HG02884 (cell line): ENCODE results near the gene FOXP1.
A peak's percentile ranks its signal among the peaks of the same experiment; 100 is the strongest.
"Not testable (repeated sequence)": the region's sequence is repeated elsewhere in the genome, so short reads cannot be mapped to it uniquely, and the experiment has no call there.

Experiments
- ATAC-seq: cut with Tn5 transposase; IDR thresholded peaks from one replicate; pipeline ENCODE4 v1.9.1; 2021; ENCODE audit warnings: mild to moderate bottlenecking, moderate library complexity; ENCODE audit not compliant: unreplicated experiment

FOXP1 gene

DNA sequence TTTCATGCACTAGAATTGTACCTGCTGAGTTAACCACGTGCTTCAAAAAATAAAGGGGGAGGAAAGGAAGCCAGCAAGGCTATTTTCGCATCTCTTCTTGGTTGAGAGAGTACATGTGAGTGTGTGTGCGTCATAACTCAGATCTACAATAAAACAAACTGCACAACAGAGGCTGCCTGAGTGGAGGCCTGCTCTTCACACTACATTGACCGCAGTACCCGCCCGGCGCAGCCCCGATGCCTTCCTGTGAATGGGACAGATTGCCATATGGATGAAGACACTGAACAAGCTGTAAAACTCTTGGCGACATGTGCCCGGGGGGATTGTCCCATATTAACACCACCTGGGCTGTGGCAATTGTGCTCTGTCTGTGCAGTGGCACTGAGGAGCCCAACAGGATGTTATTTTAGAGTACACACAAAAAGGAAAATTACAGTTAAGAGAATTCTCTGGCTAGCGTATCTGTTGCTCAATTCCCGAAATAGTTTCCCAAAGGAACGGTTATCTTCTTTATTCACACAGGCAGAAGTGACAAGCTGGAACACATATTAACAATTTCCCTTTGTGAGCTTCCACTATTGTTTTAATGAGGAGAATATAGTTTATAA lies 551.5 kb downstream of the FOXP1 start:
- ATAC-seq = no peak

GRCh38 chr3:71031181-71031580 lies 552.3 kb downstream of the FOXP1 start:
- no peak for ATAC-seq

DNA sequence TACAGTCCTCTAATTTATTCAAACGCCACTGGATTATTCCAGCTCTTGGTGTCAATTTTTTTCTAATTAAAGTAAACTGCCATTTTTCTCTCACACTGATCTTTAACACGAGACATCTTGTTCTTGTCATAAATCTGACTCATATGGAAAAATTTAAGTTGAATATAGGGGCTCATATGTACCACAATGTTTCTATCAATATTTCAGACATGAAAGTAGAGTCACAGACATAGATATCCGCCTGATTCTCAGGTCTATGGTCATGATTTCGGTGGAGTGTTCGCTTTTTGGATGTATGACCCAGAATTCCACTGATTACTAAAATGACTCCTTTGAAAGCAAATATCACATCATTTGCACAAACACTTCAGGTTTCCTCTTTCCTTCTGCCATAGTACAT lies 552.8 kb downstream of the FOXP1 start:
- ATAC-seq = no peak

DNA sequence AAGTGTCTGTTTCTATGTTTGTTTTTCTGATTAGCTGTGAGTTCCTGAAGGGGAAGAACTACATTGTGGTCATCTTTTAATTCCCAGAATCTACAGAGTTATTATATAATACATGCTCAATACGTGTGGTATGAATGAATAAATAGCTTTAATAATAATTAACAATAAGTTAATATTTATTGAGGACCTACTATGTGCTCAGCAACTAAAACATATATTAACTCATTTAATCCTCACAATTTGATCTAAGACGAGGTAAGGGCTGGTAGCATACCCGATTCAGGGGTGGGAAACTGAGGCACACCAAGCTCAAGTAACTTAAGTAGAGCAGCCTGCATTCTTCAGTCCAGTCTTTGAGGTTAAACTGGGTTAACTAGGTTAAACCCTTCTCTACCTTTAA lies 553.8 kb downstream of the FOXP1 start:
- ATAC-seq = no peak

DNA sequence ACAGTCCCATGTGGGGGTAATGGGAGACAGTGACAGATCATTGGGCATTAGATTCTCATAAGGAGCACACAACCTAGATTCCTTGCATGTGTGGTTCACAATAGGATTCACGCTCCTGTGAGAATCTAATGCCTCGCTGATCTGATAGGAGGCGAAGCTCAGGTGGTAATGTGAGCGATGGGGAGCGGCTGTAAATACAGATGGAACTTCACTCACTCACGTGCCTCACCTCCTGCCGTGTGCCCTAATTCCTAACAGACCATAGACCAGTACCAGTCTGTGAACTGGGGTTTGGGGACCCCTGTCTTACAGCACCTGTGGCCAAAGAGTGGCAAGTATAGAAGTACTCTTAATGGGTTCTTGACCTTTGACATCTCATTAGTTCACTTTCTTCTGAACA lies 554.7 kb downstream of the FOXP1 start:
- no peak for ATAC-seq

DNA sequence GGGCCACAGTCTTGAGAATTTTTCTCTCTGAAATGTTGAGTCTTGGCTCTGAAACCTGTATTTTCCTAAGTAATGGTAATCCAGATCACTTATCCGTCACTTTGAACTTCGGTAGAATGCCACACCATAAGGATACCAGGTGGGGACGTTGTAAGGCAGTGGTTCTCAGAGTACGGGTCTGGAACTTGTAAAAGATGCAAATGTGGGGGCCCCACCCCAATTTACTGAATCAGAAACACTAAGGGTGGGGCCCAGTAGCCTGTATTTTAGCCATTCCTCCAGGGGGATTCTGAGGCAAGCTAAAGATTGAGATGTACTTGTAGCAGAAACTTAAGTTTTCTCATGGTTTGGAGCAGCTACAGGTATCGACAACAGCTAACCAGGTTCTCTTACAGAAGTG lies 555.3 kb downstream of the FOXP1 start:
- ATAC-seq = no peak

- ATAC-seq = no peak
Observed at GRCh38 chr3:71026634-71027578, 556.6 kb downstream of the FOXP1 start.

- no peak for ATAC-seq
Observed at GRCh38 chr3:71025516-71025915, 558.0 kb downstream of the FOXP1 start.

DNA sequence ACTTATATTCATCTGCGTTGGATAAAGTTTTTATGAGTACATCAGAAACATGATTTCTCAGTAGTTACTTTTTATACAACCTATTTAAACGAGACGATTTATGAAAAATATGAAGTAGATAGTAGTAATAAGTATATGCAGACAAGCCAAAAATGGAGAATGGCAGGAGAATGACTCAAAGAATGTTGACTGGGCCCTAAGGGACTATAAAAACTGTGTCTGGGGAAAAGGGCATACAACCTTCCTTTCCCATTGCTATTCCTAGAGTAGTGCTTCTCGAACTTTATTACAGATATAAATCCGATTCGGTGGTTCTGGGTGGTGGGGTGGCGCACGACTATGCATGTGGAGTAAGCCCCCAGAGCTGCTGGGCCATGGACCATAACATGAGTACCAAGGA lies 558.5 kb downstream of the FOXP1 start:
- no peak for ATAC-seq

DNA sequence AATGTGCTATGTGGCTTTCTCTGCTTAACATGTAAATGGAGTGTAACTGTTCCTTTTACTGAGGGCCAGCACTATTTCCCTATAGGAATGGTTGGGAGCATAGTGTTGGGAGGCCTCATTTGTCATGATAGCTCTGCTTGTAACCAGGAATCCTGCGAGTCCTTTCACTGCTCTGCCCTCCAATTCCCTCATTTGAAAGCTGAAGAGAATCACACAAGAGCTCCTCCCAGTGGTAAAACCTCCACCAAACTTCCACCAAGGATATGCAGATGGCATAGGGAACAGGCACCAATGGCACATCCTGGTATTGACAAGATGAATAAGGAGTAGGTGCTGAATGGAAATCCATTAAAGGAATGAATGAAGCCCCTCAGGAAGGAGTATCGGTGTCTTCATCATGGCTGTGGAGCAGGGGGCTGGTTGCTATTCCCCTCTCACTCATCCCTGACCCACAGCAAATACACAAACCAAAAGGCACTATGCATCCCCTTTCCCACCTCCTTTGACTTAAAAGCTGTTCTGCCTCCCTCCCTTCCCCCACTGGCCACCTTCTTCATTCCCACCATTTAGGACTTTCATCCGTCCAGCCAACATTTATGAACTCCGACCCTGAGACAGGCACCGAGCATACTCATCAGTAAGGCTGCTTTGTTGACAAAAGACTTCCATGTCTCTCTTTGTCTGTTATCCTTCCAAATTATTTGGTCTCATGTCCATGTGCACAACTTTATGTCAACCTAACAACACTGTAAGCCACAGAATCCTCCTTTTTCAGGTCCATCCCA lies 560.8 kb downstream of the FOXP1 start:
- ATAC-seq = no peak

- ATAC-seq = no peak
Observed at GRCh38 chr3:71018799-71019198, 564.7 kb downstream of the FOXP1 start.

GRCh38 chr3:71016178-71016845 lies 567.2 kb downstream of the FOXP1 start:
- ATAC-seq = no peak

DNA sequence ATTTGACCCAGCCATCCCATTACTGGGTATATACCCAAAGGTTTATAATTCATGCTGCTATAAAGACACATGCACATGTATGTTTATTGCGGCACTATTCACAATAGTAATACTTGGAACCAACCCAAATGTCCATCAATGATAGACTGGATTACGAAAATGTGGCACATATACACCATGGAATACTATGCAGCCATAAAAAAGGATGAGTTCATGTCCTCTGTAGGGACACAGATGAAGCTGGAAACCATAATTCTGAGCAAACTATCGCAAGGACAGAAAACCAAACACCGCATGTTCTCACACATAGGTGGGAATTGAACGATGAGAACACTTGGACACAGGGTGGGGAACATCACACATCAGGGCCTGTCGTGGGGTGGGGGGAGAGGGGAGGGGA lies 568.9 kb downstream of the FOXP1 start:
- not testable (repeated sequence) for ATAC-seq

- no peak for ATAC-seq
Observed at GRCh38 chr3:71012971-71013370, 570.6 kb downstream of the FOXP1 start.

- ATAC-seq = peak; percentile 35
Observed at GRCh38 chr3:71011565-71012287, 571.8 kb downstream of the FOXP1 start.

DNA sequence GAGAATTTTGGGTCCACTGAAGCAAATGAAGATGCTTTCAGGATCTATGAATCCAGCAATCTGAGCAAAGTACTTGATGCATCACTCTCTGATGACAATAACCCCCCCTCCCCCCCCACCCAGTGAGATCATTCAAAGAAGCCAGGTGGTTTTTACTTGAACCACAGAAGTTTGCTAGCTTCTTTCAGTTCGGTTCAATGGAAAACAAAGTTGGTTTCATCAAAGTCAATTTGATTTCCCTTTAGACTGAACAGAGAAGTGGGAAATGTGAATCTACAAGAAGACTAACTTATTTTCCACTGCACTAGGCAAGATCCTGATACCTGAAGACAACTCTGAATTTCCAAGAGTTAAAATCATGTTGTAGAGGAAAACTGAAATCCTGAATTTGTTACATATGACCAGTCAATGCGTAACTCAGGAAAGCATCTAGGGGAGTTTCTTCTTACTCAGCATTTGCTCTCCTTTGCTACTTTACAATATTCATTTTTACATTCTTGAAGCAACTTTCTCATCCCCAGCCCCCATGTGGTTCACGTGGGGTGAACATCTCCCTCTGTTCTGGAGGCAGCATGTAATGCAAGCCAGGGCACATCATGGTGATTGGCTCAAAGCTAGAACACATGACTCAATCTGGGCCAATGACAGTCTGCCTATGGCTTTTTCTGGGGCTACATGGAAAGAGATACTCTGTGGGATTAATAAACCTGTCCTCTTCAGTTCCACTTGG lies 572.6 kb downstream of the FOXP1 start:
- peak; percentile 64 for ATAC-seq

- ATAC-seq = no peak
Observed at GRCh38 chr3:71008350-71008935, 575.1 kb downstream of the FOXP1 start.

DNA sequence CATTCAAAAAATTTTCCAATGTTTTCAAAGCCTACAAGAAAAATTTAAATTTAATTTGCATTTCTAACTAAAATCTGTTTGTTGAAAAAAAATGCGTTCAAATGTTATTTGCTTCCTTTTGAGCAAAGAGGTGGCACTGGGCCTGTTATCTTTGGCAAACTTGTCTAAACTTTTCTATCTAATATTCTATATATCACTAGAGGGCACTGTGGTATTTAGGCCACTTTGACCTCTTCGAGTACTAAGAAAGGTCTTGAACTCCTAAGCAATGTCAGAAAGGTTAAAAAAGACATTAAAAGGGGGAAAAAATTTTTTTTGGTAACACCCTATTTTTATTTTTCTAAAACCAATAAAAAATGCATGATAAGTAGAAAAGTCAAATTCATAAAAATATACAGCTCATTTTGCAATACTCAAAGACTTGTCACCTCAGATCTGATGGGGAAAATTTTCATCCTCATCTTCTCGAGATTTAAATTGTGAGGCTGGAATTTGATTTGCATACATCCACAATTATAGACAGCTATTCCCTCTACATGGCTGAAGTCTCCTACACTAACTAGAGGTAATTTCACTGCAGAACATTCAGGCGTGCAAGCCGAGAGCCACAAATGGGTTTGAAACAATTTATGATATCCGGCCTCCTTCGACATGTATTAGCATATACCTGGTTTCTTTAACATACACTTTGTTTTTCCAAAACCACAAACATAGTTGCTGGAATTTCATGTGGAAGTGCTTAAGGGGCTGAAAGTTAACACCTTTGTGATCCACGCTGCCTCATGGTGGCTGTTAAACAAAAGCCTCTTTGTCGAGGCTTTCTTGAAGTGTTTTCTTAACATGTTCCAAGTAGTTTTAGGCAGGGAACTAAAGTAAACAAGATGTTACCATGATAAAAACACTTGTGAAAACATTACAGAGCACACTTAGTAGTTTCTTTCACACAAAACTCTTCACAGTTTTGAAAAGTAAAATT lies 576.4 kb downstream of the FOXP1 start:
- ATAC-seq = peak; percentile 37
